Motor neuron (in vitro differentiated cells): ENCODE data around the gene RFFL. TPM values are rescaled to one million over a fixed set of nuclear protein-coding genes. Genes with fewer than 3 reads are reported as not detected.
A peak's percentile ranks its signal among the peaks of the same experiment; 100 is the strongest.

Source experiments
- ATAC-seq, 8 experiments: fragments of 200-7000 bp; cut with Tn5 transposase; replicated peaks in 6 of 8; 2 replicates each; pipeline ENCODE4 v1.8.0; 2021; ENCODE audit warnings: mild to moderate bottlenecking in 8 of 8, moderate library complexity in 8 of 8
- H3K27ac ChIP-seq, 2 donors: fragments of 250-450 bp; sonication (Bioruptor Pico); 2 replicates each; pipeline ENCODE4 v1.9.0; 2021; ENCODE audit warnings: antibody characterized with exemption in 2 of 2, mild to moderate bottlenecking in 2 of 2, moderate library complexity in 1 of 2
- H3K4me1 ChIP-seq, 2 donors: fragments of 250-450 bp; sonication (Bioruptor Pico); replicated peaks in 1 of 2; 2 replicates each; pipeline ENCODE4 v1.6.1; 2021; ENCODE audit warnings: antibody characterized with exemption in 2 of 2, mild to moderate bottlenecking in 2 of 2, moderate library complexity in 1 of 2
- H3K4me3 ChIP-seq, 5 donors: fragments of 250-450 bp; sonication (Bioruptor Pico); 2 replicates each; pipeline ENCODE4 v1.9.0; 2021; ENCODE audit warnings: antibody characterized with exemption in 5 of 5, mild to moderate bottlenecking in 5 of 5, moderate library complexity in 4 of 5
- WGBS, 10 experiments: fragments of 450-650 bp; shearing (Covaris generic); methylation state at CpG; one replicate each; pipeline ENCODE4 v1.0.0; 2022; 5-methylcytosine and 5-hydroxymethylcytosine counted together
- in situ Hi-C, 9 experiments: fragments of 400-800 bp; cut with MboI; loops; one replicate each; pipeline ENCODE4 v1.15.0; 2021; ENCODE audit warnings: low sequenced_read_pairs in 9 of 9, low pct_unique_long_range_greater_than_20kb in 2 of 9; ENCODE audit not compliant: unreplicated experiment in 9 of 9
- total RNA-seq, 8 experiments: library from RNA; unstranded; fragments of 300-600 nt; gene quantifications; 2 replicates each; pipeline versions ENCODE4 v1.2.3 to v1.2.4, GENCODE V29; 2022

The RFFL gene
- total RNA-seq, 8 experiments from 2014 or later = 6.5 to 47.4 (median 11.4) TPM

GRCh38 chr17:34979650-34980352 is 83.7 kb downstream of the RFFL start:
- in situ Hi-C loops = loop anchor here in 2 of 9 experiments (25.0 kb wide), 3 partner anchors 92 to 132 kb away; partner anchors contain the start of genes FNDC8 (in 1 of the 2) and RAD51D (in 1 of the 2)

GRCh38 chr17:34979153-34979552 is 84.4 kb downstream of the RFFL start:
- no peak overlapping the region for H3K4me3 ChIP-seq
- no peak for ATAC-seq
- H3K4me1 ChIP-seq = peaks cover 7 to 9% of the 10 kb centered on the region in 2 donors
- 74 to 100% (median 90%) methylated on average over 2 to 6 of the region's 7 CpGs; no CpG with 5 or more reads in 1 of the 10 experiments for WGBS, 10 experiments
- in situ Hi-C loops = loop anchor here in 2 of 9 experiments (25.0 kb wide), 3 partner anchors 92 to 133 kb away; partner anchors contain the start of genes FNDC8 (in 1 of the 2) and RAD51D (in 1 of the 2)
- H3K27ac ChIP-seq = no peak overlapping the region

More at GRCh38 chr17:34979650-34980352, 83.7 kb downstream of the RFFL start:
- peaks cover 8 to 9% of the 10 kb centered on the region in 2 donors for H3K4me1 ChIP-seq
- peak overlapping the region; percentile 97 to 98 for H3K27ac ChIP-seq
- WGBS, 10 experiments = 0 to 46% (median 31%) methylated on average over 6 to 14 of the region's 15 CpGs
- H3K4me3 ChIP-seq = peak overlapping the region; percentile 77 to 96 (median 85)
- ATAC-seq = peak in 2 of 8 experiments; percentile 7 to 8

GRCh38 chr17:34974794-34975785 is 88.4 kb downstream of the RFFL start:
- peak in 2 of 8 experiments; percentile 69 to 73 for ATAC-seq
- Histone ChIP-seq H3K27ac (no peak overlapping the region), H3K4me3 (no peak overlapping the region), H3K4me1 (no peaks in the 10 kb centered on the region)
- 29 to 100% (median 69%) methylated on average over 1 to 3 of the region's 3 CpGs; no CpG with 5 or more reads in 2 of the 10 experiments for WGBS, 10 experiments
- in situ Hi-C loops = loop anchor here in 2 of 9 experiments (25.0 kb wide), 3 partner anchors 88 to 137 kb away; partner anchors contain the start of genes FNDC8 (in 1 of the 2) and RAD51D (in 1 of the 2)

GRCh38 chr17:34974179-34974578 is 89.3 kb downstream of the RFFL start:
- in situ Hi-C loops = no loop called here
- no peak for ATAC-seq
- H3K4me1 ChIP-seq = no peaks in the 10 kb centered on the region
- H3K4me3 ChIP-seq = no peak overlapping the region
- WGBS, 10 experiments = 0 to 76% (median 25%) methylated on average over 1 to 2 of the region's 2 CpGs; no CpG with 5 or more reads in 2 of the 10 experiments
- no peak overlapping the region for H3K27ac ChIP-seq

GRCh38 chr17:34961093-34961911 is 102.2 kb downstream of the RFFL start, which contains the start of the genes CCT6B and ZNF830:
TSS of gene CCT6B (minus strand) at chr17:34961460. CDS start at chr17:34961393, 67 bp downstream.
TSS of gene ZNF830 (plus strand) at chr17:34961540. CDS start at chr17:34961567, 27 bp downstream.
- peak; percentile 95 to 99 (median 96) for ATAC-seq
- Histone ChIP-seq H3K4me1 (peaks cover 9 to 21% of the 10 kb centered on the region in 2 donors), H3K4me3 (peak within 1 kb of the TSS; percentile 62 to 94 (median 71)), H3K27ac (peak within 1 kb of the TSS; percentile 93 to 97)
- in situ Hi-C loops = no loop called here
- WGBS, 10 experiments = 0 to 2% (median 0%) methylated on average over 1 to 37 of the region's 65 CpGs; no CpG with 5 or more reads in 1 of the 10 experiments

- WGBS, 10 experiments = 25 to 100% (median 71%) methylated on average over 1 of the region's 1 CpG; no CpG with 5 or more reads in 1 of the 10 experiments
- in situ Hi-C loops = no loop called here
- Histone ChIP-seq H3K27ac (no peak overlapping the region), H3K4me1 (peaks cover 9 to 18% of the 10 kb centered on the region in 2 donors), H3K4me3 (no peak overlapping the region)
- no peak for ATAC-seq
Measured at GRCh38 chr17:34958438-34958837, 105.1 kb downstream of the RFFL start.

Other genes with a start within 250 kb of the RFFL start
- gene CCT6B, start 102.2 kb downstream of the RFFL start, total RNA-seq = 1 to 10 TPM; 2.1 to 9.0 (median 3.2) TPM
- 10 to 100 TPM; 15.8 to 24.7 (median 19.2) TPM for gene ZNF830, start 102.2 kb downstream of the RFFL start, total RNA-seq
- gene LIG3, start 83.2 kb downstream of the RFFL start, total RNA-seq = 10 to 100 TPM; 10.1 to 58.3 (median 31.0) TPM
- gene RAD51D, start 56.2 kb upstream of the RFFL start, total RNA-seq = 10 to 100 TPM in 3 of 8 experiments, 1 to 10 TPM in 5; 6.5 to 16.7 (median 8.3) TPM
- gene FNDC8, start 57.9 kb upstream of the RFFL start, total RNA-seq = under 1 TPM in 1 of 8 experiments, not detected in 7; 0.20 TPM
- gene NLE1, start 78.6 kb upstream of the RFFL start, total RNA-seq = 10 to 100 TPM; 13.0 to 29.8 (median 19.7) TPM
- gene UNC45B, start 84.1 kb upstream of the RFFL start, total RNA-seq = under 1 TPM in 5 of 8 experiments, not detected in 3; 0.05 to 0.54 (median 0.19) TPM
- under 1 TPM in 5 of 8 experiments, not detected in 3; 0.15 to 0.81 (median 0.18) TPM for gene SLC35G3, start 130.7 kb upstream of the RFFL start, total RNA-seq
- gene SLFN5, start 179.4 kb upstream of the RFFL start, total RNA-seq = 100 to 1,000 TPM in 1 of 8 experiments, 10 to 100 TPM in 4, 1 to 10 TPM in 3; 2.8 to 140 (median 19.2) TPM